RWPE1 (cell line): ENCODE data around the gene CTBP2.

Experiments
- CTCF ChIA-PET: fragments of 350-600 bp; sonication (Branson Sonifier 250); formaldehyde crosslinking; extraction: SDS; loops from one replicate; lab custom pipeline; 2021; lab: Yijun Ruan, JAX
- POLR2A ChIA-PET: fragments of 400-600 bp; formaldehyde crosslinking; extraction: SDS; loops from one replicate; lab custom pipeline; 2020; ENCODE audit warnings: antibody characterized with exemption; ENCODE audit not compliant: low non-redundant PET; lab: Yijun Ruan, JAX
- DNase-seq: peaks from one replicate; pipeline ENCODE4 v3.0.0; 2012; ENCODE audit warnings: low spot score
- H3K27ac ChIP-seq: fragments of 450-650 bp; 2 replicates; pipeline ENCODE4 v1.5.1; 2017
- TF ChIP-seq, protein P1 (sequence below): fragments of 450-650 bp; conservative IDR thresholded peaks from 2 replicates; pipeline ENCODE4 v1.5.1; 2017; ENCODE audit warnings: low read depth, mild to moderate bottlenecking

Gene CTBP2

DNA sequence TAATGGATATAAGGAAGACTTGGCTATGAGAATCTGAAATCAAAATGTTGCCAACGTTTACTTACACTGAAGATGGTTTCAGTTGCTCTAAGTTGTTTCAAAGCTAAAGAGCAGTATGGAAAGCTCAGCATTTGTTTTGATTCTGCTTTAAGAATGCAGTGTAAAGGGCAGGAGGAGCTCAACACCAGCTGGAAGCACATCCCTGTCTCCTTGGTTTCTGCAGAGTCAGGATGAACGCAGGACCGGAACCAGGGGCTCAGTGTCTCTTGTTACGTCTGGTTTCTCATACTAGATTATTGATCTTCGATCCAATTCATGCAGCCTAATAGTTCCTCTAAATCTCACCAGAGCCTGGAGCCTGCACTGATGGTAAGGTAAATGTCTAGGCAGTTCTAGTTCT is 194.4 kb downstream of the CTBP2 start:
- ChIA-PET POLR2A (no interaction called here), CTCF (no interaction called here)
- no peak overlapping the region for H3K27ac ChIP-seq
- TF ChIP-seq, protein P1, sequence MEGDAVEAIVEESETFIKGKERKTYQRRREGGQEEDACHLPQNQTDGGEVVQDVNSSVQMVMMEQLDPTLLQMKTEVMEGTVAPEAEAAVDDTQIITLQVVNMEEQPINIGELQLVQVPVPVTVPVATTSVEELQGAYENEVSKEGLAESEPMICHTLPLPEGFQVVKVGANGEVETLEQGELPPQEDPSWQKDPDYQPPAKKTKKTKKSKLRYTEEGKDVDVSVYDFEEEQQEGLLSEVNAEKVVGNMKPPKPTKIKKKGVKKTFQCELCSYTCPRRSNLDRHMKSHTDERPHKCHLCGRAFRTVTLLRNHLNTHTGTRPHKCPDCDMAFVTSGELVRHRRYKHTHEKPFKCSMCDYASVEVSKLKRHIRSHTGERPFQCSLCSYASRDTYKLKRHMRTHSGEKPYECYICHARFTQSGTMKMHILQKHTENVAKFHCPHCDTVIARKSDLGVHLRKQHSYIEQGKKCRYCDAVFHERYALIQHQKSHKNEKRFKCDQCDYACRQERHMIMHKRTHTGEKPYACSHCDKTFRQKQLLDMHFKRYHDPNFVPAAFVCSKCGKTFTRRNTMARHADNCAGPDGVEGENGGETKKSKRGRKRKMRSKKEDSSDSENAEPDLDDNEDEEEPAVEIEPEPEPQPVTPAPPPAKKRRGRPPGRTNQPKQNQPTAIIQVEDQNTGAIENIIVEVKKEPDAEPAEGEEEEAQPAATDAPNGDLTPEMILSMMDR, result no peak
- no peak for DNase-seq

DNA sequence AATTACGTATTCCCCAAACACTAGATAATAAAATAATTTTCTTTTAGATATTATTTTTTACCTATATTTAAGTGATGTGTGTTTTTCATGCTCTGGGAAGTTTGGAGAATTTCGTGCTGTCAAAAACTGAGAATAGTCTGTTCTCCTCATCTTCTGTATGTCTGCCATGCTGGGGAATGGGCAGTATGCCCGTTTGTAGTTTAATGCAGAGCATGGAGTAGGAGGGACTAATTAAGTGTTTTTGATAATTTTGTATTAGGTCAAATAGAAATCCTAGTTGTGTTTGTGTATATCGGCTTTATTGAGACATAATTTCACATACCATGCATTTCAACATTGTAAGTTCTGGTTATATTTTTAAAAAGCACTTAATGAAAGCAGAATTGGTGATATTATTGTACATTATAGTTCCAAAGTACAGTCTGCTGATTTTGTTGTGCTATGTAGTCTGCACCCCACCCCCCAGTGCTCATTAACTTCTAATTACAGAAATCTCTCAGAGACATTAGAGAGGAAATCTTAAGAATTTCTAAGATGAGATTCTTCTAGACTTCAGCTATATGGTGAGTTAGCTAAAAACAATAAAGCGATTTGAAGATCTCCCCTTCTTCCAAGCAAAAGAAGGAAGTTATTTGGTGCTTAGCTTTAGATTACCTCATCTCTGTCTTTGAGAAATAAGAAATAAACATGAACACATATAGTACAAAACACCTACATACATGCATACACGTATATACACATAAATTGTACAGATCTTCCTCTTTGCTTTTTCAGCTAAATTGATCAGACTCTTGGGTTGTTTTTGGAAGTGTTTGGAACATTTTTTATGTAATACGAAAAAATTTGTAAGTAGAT is 196.3 kb downstream of the CTBP2 start:
- ChIA-PET POLR2A (no interaction called here), CTCF (interaction anchor here (0.6 to 0.9 kb wide), 3 partner anchors 23 to 415 kb away, joined by 3 to 4 read pairs (median 3); no protein-coding TSS in a partner anchor)
- TF ChIP-seq, protein P1, result no peak
- H3K27ac ChIP-seq, result no peak overlapping the region
- DNase-seq, result no peak

DNA sequence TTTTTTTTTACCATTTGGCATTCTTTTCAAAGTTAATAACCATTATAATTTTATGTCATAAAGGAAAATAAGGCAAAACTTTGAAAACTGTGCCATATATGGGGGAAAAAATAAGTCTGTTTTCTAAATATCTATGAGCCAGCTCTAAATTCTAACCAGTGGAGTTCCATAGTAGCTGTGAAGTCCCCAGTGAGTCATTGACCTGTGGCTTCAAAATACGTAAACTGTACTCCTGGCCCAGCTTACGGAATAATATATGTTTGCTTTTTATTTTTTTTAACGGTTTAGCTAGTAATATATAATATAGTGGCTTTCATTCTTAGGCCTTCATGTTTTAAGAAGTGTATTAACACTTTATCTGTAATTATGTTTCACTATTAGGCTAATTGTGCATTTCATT is 197.9 kb downstream of the CTBP2 start:
- H3K27ac ChIP-seq, result no peak overlapping the region
- TF ChIP-seq, protein P1, result no peak
- DNase-seq, result no peak
- ChIA-PET POLR2A (no interaction called here), CTCF (interaction anchor here (0.5 to 0.7 kb wide), 2 partner anchors 27 to 591 kb away, joined by 3 to 4 read pairs; no protein-coding TSS in a partner anchor)

DNA sequence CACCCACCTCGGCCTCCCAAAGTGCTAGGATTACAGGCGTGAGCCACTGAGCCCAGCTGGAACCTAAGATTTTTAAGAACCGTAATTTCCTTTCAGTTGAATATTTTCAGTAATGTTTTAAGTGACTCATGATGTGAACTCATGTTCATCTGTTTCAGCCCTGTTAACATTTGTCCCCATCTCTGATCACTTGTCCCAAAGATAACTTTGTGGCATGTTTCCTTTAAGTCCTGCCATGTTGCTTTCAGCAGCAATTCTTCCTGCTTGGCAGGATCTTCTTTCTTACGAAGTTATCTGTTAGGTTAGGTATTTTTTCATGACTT is 199.2 kb downstream of the CTBP2 start:
- H3K27ac ChIP-seq, result no peak overlapping the region
- TF ChIP-seq, protein P1, result no peak
- POLR2A ChIA-PET, result interaction anchor here (0.5 kb wide), 1 partner anchor 207 kb away, joined by 3 read pairs; no protein-coding TSS in a partner anchor
- no peak for DNase-seq
- CTCF ChIA-PET, result no interaction called here

DNA sequence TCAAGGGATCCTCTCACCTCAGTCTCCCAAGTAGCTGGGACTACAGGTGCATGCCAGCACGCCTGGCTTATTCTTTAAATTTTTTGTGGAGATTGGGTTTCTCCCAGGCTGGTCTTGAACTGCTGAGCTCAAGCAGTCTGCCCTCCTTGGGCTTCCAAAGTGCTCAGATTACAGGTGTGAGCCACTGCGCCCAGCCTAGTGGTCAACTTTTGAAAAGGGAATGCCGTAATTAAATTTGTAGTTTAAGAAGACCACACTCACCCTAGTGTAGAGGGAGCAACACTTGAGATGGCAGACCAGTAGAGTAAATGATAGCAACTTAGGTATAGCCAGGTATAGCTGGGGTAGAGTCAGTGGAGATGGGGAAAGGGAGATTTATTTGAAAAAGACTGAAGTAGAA is 200.8 kb downstream of the CTBP2 start:
- POLR2A ChIA-PET, result no interaction called here

DNA sequence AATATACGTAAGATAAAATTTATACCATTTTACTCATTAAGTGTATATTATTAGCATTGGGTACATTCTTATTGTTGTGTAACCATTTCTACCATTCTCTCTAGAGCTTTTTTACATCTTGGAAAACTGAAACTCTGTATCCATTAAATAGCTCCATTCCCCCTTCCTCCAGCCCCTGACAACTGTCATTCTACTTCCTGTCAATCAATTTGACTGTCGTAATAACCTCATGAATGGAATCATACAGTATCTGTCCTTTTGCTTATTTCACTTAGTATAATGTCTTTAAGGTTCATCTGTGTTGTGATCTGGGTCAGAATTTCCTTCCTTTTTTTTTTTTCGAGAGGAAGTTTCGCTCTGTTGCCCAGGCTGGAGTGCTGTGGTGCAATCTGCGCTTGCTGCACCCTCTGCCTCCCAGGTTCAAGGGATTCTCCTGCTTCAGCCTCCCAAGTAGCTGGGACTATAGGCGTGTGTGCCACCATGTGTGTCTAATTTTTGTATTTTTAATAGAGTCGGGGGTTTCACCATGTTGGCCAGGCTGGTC is 202.9 kb downstream of the CTBP2 start:
- H3K27ac ChIP-seq, result no peak overlapping the region
- no peak for DNase-seq
- POLR2A ChIA-PET, result interaction anchor here (0.6 kb wide), 1 partner anchor 190 kb away, joined by 4 read pairs; no protein-coding TSS in a partner anchor
- TF ChIP-seq, protein P1, result no peak
- CTCF ChIA-PET, result no interaction called here

More for the DNA sequence above, 200.8 kb downstream of the CTBP2 start:
- DNase-seq, result no peak
- H3K27ac ChIP-seq, result no peak overlapping the region
- TF ChIP-seq, protein P1, result no peak
- CTCF ChIA-PET, result no interaction called here
